HEK293 (cell line): ENCODE data around the gene ARL14.

Experiments used
- CTCF ChIA-PET: fragments of 350-600 bp; formaldehyde crosslinking; extraction: SDS; loops from one replicate; lab custom pipeline; 2021; ENCODE audit warnings: antibody characterized with exemption; lab: Yijun Ruan, JAX
- POLR2A ChIA-PET: fragments of 300-600 bp; formaldehyde crosslinking; extraction: SDS; loops from one replicate; lab custom pipeline; 2020; ENCODE audit warnings: antibody characterized with exemption, inconsistent platforms; lab: Yijun Ruan, JAX
- H3K27ac ChIP-seq: fragments of 200-500 bp; sonication (Bioruptor generic); 2 replicates; pipeline ENCODE4 v1.5.1; 2014; ENCODE audit warnings: low read depth, low read length, control low read depth, inconsistent platforms; ENCODE audit errors: extremely low read depth
- H3K36me3 ChIP-seq, 2 experiments: fragments of 200-500 bp in 1 of 2; sonication (Bioruptor generic) in 1 of 2; 1 replicate in 1 of 2; 2 replicates in 1 of 2; pipeline ENCODE4 v1.5.1; 2014 to 2017; ENCODE audit warnings: inconsistent platforms in 2 of 2, low read length in 2 of 2; ENCODE audit not compliant: control insufficient read depth in 2 of 2, insufficient read depth in 1 of 2
- H3K4me1 ChIP-seq: fragments of 200-500 bp; sonication (Bioruptor generic); 2 replicates; pipeline ENCODE4 v1.5.1; 2014; ENCODE audit warnings: mild to moderate bottlenecking, low read length, inconsistent platforms; ENCODE audit not compliant: control insufficient read depth, insufficient read depth
- H3K4me3 ChIP-seq: 2 replicates; pipeline ENCODE4 v1.5.1; 2011; ENCODE audit warnings: low read depth, mild to moderate bottlenecking, control low read depth, low read length, moderate library complexity
- H3K9me3 ChIP-seq: fragments of 200-500 bp; sonication (Bioruptor generic); 2 replicates; pipeline ENCODE4 v1.5.1; 2014; ENCODE audit warnings: low read depth, low read length, inconsistent platforms; ENCODE audit not compliant: control insufficient read depth, insufficient read depth
- FEZF1 ChIP-seq: fragments of 450-650 bp; formaldehyde crosslinking; IDR thresholded peaks from 2 replicates; pipeline ENCODE4 v1.5.1; 2016; ENCODE audit warnings: missing biosample characterization, missing genetic modification characterization
- IKZF3 ChIP-seq: fragments of 450-650 bp; IDR thresholded peaks from 2 replicates; pipeline ENCODE4 v1.5.0; 2018; ENCODE audit warnings: missing biosample characterization, mild to moderate bottlenecking, missing genetic modification characterization, moderate library complexity
- KLF16 ChIP-seq: fragments of 450-650 bp; formaldehyde crosslinking; IDR thresholded peaks from 2 replicates; pipeline ENCODE4 v1.5.1; 2017; ENCODE audit warnings: missing biosample characterization, missing genetic modification characterization
- PRDM2 ChIP-seq: fragments of 450-650 bp; formaldehyde crosslinking; IDR thresholded peaks from 2 replicates; pipeline ENCODE4 v1.5.1; 2016; ENCODE audit warnings: missing biosample characterization, missing genetic modification characterization, borderline replicate concordance
- WT1 ChIP-seq: fragments of 450-650 bp; formaldehyde crosslinking; IDR thresholded peaks from 2 replicates; pipeline ENCODE4 v1.5.1; 2016; ENCODE audit warnings: missing biosample characterization, missing genetic modification characterization
- YY1 ChIP-seq: fragments of 450-650 bp; formaldehyde crosslinking; IDR thresholded peaks from 2 replicates; pipeline ENCODE4 v1.5.1; 2018; ENCODE audit warnings: missing biosample characterization, missing genetic modification characterization
- ZBTB17 ChIP-seq: fragments of 450-650 bp; formaldehyde crosslinking; IDR thresholded peaks from 2 replicates; pipeline ENCODE4 v1.5.1; 2016; ENCODE audit warnings: missing biosample characterization, missing genetic modification characterization
- ZBTB20 ChIP-seq: fragments of 450-650 bp; formaldehyde crosslinking; IDR thresholded peaks from 2 replicates; pipeline ENCODE4 v1.5.1; 2016; ENCODE audit warnings: missing biosample characterization, missing genetic modification characterization
- ZIC2 ChIP-seq: fragments of 450-650 bp; formaldehyde crosslinking; IDR thresholded peaks from 2 replicates; pipeline ENCODE4 v1.5.1; 2016; ENCODE audit warnings: missing biosample characterization, missing genetic modification characterization
- ZNF138 ChIP-seq: fragments of 450-650 bp; formaldehyde crosslinking; IDR thresholded peaks from 2 replicates; pipeline ENCODE4 v1.5.1; 2016; ENCODE audit warnings: missing biosample characterization, missing genetic modification characterization, borderline replicate concordance
- ZNF239 ChIP-seq: fragments of 450-650 bp; formaldehyde crosslinking; IDR thresholded peaks from 2 replicates; pipeline ENCODE4 v1.5.1; 2016; ENCODE audit warnings: missing biosample characterization, missing genetic modification characterization
- ZNF311 ChIP-seq: fragments of 450-650 bp; formaldehyde crosslinking; IDR thresholded peaks from 2 replicates; pipeline ENCODE4 v1.5.1; 2017; ENCODE audit warnings: missing biosample characterization, missing genetic modification characterization, borderline replicate concordance
- ZNF341 ChIP-seq: fragments of 450-650 bp; formaldehyde crosslinking; IDR thresholded peaks from 2 replicates; pipeline ENCODE4; 2016; ENCODE audit warnings: low read depth, missing biosample characterization, missing genetic modification characterization
- ZNF366 ChIP-seq: fragments of 450-650 bp; formaldehyde crosslinking; conservative IDR thresholded peaks from 2 replicates; pipeline ENCODE4 v1.5.1; 2016; ENCODE audit warnings: missing biosample characterization, missing genetic modification characterization
- ZNF580 ChIP-seq: fragments of 450-650 bp; formaldehyde crosslinking; IDR thresholded peaks from 2 replicates; pipeline ENCODE4 v1.5.1; 2016; ENCODE audit warnings: missing biosample characterization, missing genetic modification characterization
- ZNF600 ChIP-seq: fragments of 450-650 bp; formaldehyde crosslinking; IDR thresholded peaks from 2 replicates; pipeline ENCODE4 v1.5.1; 2016; ENCODE audit warnings: missing biosample characterization, missing genetic modification characterization
- ZNF830 ChIP-seq: fragments of 450-650 bp; IDR thresholded peaks from 2 replicates; pipeline ENCODE4 v1.5.0; 2018; ENCODE audit warnings: missing biosample characterization, missing genetic modification characterization, low read depth, mild to moderate bottlenecking, moderate library complexity
- ZSCAN23 ChIP-seq: fragments of 450-650 bp; formaldehyde crosslinking; IDR thresholded peaks from 2 replicates; pipeline ENCODE4 v1.5.1; 2016; ENCODE audit warnings: missing biosample characterization, missing genetic modification characterization
- ZSCAN4 ChIP-seq: fragments of 450-650 bp; formaldehyde crosslinking; IDR thresholded peaks from 2 replicates; pipeline ENCODE4 v1.5.1; 2017; ENCODE audit warnings: missing biosample characterization, missing genetic modification characterization

The ARL14 gene

GRCh38 chr3:160675566-160676124 is 1.3 kb upstream of the ARL14 start:
- Histone ChIP-seq H3K4me1 (peaks cover 4% of the 10 kb centered on the region), H3K27ac (no peak overlapping the region), H3K9me3 (no peaks in the 10 kb centered on the region), H3K4me3 (no peak overlapping the region), H3K36me3 (no peaks in the 10 kb centered on the region)
- POLR2A ChIA-PET, result no interaction called here
- TF ChIP-seq ZBTB17 (tag by site-specific recombination) (no peak), ZIC2 (tag by site-specific recombination) (no peak), ZBTB20 (tag by site-specific recombination) (no peak), ZSCAN23 (tag by site-specific recombination) (no peak), YY1 (tag by site-specific recombination) (no peak), KLF16 (tag by site-specific recombination) (no peak), ZNF138 (tag by site-specific recombination) (no peak), ZNF311 (tag by site-specific recombination) (no peak), ZNF239 (no peak), ZNF830 (no peak), IKZF3 (tag by site-specific recombination) (no peak), FEZF1 (tag by site-specific recombination) (peak; percentile 12; the same call in 1 of the 2 replicates), PRDM2 (no peak), WT1 (tag by site-specific recombination) (0 out of 2 replicates have a peak, but pooled peaks have one; percentile 30), ZSCAN4 (tag by site-specific recombination) (peak; percentile 39; the same call in 1 of the 2 replicates)
- CTCF ChIA-PET, result interaction anchor here (1.3 kb wide), 1 partner anchor 12 kb away, joined by 5 read pairs; no protein-coding TSS in a partner anchor

GRCh38 chr3:160677459-160677881 is 510 bp downstream of the ARL14 start:
- TF ChIP-seq ZNF366 (tag by site-specific recombination) (0 out of 2 replicates have a peak, but pooled peaks have one; percentile 19), ZNF600 (tag by site-specific recombination) (peak; percentile 38; the same call in 1 of the 2 replicates), ZIC2 (tag by site-specific recombination) (0 out of 2 replicates have a peak, but pooled peaks have one; percentile 12), ZNF341 (tag by site-specific recombination) (peak; percentile 25; the same call in 1 of the 2 replicates), ZNF580 (no peak)
- H3K27ac ChIP-seq, result no peak overlapping the region; the same call in 1 of the 2 replicates
- peaks cover 4% of the 10 kb centered on the region for H3K4me1 ChIP-seq
- ChIA-PET CTCF (interaction anchor here (0.6 to 1.5 kb wide), 3 partner anchors 10 to 605 kb away, joined by 4 to 5 read pairs (median 5); no protein-coding TSS in a partner anchor), POLR2A (interaction anchor here (1.5 kb wide), 1 partner anchor 12 kb away, joined by 3 read pairs; no protein-coding TSS in a partner anchor)
- no peak overlapping the region; the same call in 1 of the 2 replicates for H3K4me3 ChIP-seq
- no peaks in the 10 kb centered on the region for H3K36me3 ChIP-seq
- no peaks in the 10 kb centered on the region for H3K9me3 ChIP-seq
